MM.1S (cell line): Measurements from ENCODE around the gene PHAX.

Experiments used
- EZH2 ChIP-seq: fragments of 300-600 bp; sonication (generic); optimal IDR thresholded peaks from 2 replicates; pipeline ENCODE3; 2017; ENCODE audit warnings: low read depth, mild to moderate bottlenecking, antibody characterized with exemption, low read length, mixed read lengths
- EZH2phosphoT487 ChIP-seq: fragments of 300-600 bp; sonication (generic); IDR thresholded peaks from 2 replicates; pipeline ENCODE4 v1.6.1; 2018; ENCODE audit warnings: antibody characterized with exemption, low read length
- TF ChIP-seq, protein P1 (sequence below): fragments of 300-600 bp; sonication (generic); IDR thresholded peaks from 2 replicates; pipeline ENCODE4 v1.5.1; 2016; ENCODE audit warnings: antibody characterized with exemption, low read length, mixed read lengths

- TF ChIP-seq, protein P1, sequence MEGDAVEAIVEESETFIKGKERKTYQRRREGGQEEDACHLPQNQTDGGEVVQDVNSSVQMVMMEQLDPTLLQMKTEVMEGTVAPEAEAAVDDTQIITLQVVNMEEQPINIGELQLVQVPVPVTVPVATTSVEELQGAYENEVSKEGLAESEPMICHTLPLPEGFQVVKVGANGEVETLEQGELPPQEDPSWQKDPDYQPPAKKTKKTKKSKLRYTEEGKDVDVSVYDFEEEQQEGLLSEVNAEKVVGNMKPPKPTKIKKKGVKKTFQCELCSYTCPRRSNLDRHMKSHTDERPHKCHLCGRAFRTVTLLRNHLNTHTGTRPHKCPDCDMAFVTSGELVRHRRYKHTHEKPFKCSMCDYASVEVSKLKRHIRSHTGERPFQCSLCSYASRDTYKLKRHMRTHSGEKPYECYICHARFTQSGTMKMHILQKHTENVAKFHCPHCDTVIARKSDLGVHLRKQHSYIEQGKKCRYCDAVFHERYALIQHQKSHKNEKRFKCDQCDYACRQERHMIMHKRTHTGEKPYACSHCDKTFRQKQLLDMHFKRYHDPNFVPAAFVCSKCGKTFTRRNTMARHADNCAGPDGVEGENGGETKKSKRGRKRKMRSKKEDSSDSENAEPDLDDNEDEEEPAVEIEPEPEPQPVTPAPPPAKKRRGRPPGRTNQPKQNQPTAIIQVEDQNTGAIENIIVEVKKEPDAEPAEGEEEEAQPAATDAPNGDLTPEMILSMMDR, result no peak
- TF ChIP-seq EZH2 (no peak), EZH2phosphoT487 (no peak)
These were observed 1.2 kb upstream of the PHAX start for GRCh38 chr5:126599499-126599898.
